Anterior cingulate cortex (tissue), 58 donors: Measurements from ENCODE around the gene SH3TC1.

Experiments used
- DNase-seq, 58 donors: peaks; one replicate each; lab custom pipeline; 2025; lab: John Stamatoyannopoulos, UW

Gene SH3TC1

GRCh38 chr4:8195841-8196458, 3.1 kb upstream of the SH3TC1 start:
- no peak for DNase-seq

GRCh38 chr4:8197521-8197920, 1.6 kb upstream of the SH3TC1 start:
- DNase-seq: no peak

- DNase-seq: no peak
These were observed 734 bp upstream of the SH3TC1 start for GRCh38 chr4:8198206-8198905.

GRCh38 chr4:8199594-8200301, 658 bp downstream of the SH3TC1 start:
- no peak for DNase-seq

GRCh38 chr4:8200302-8200975, 1.3 kb downstream of the SH3TC1 start:
- DNase-seq: peak in 1 of 58 donors; percentile 9

GRCh38 chr4:8201321-8201781, 2.3 kb downstream of the SH3TC1 start:
- DNase-seq: no peak

GRCh38 chr4:8202108-8203051, 3.3 kb downstream of the SH3TC1 start:
- no peak for DNase-seq

- no peak for DNase-seq
These were observed 3.9 kb downstream of the SH3TC1 start for GRCh38 chr4:8203052-8203401.

GRCh38 chr4:8203817-8204216, 4.7 kb downstream of the SH3TC1 start:
- DNase-seq: no peak

- DNase-seq: no peak
These were observed 5.6 kb downstream of the SH3TC1 start for GRCh38 chr4:8204576-8205227.

GRCh38 chr4:8205241-8205707, 6.2 kb downstream of the SH3TC1 start:
- no peak for DNase-seq

- DNase-seq: peak in 1 of 58 donors; percentile 25
These were observed 6.9 kb downstream of the SH3TC1 start for GRCh38 chr4:8205749-8206611.

- peak in 1 of 58 donors; percentile 62 for DNase-seq
These were observed 8.2 kb downstream of the SH3TC1 start for GRCh38 chr4:8207314-8207713.

GRCh38 chr4:8208565-8208964, 9.5 kb downstream of the SH3TC1 start:
- no peak for DNase-seq

- DNase-seq: no peak
These were observed 10.2 kb downstream of the SH3TC1 start for GRCh38 chr4:8209181-8209874.

GRCh38 chr4:8210010-8210409, 10.9 kb downstream of the SH3TC1 start:
- no peak for DNase-seq

- no peak for DNase-seq
These were observed 11.5 kb downstream of the SH3TC1 start for GRCh38 chr4:8210616-8211015.

GRCh38 chr4:8211251-8211650, 12.2 kb downstream of the SH3TC1 start:
- no peak for DNase-seq
